H9 (cell line): ENCODE measurements around the gene LRRC26. TPM values are rescaled to one million over a fixed set of nuclear protein-coding genes. Genes with fewer than 3 reads are reported as not detected.

Experiments used
- DNase-seq: peaks from one replicate; pipeline ENCODE4 v3.0.0-alpha.2; 2017
- H2AFZ ChIP-seq: one replicate; pipeline ENCODE4 v1.6.1; 2013; ENCODE audit warnings: mild to moderate bottlenecking, low read length, control low read depth, moderate library complexity
- H2AK5ac ChIP-seq: 2 replicates; pipeline ENCODE4 v1.6.1; 2013; ENCODE audit warnings: low read length, control low read depth, mixed read lengths; ENCODE audit not compliant: insufficient read length
- H2BK120ac ChIP-seq: one replicate; pipeline ENCODE4 v1.6.1; 2013; ENCODE audit warnings: low read depth, mild to moderate bottlenecking, low read length, control low read depth, inconsistent platforms; ENCODE audit not compliant: poor library complexity, severe bottlenecking
- H2BK12ac ChIP-seq: 2 replicates; pipeline ENCODE4 v1.6.1; 2013; ENCODE audit warnings: low read length, control low read depth, mixed read lengths, low read depth; ENCODE audit not compliant: insufficient read length
- H2BK15ac ChIP-seq: 2 replicates; pipeline ENCODE4 v1.6.1; 2013; ENCODE audit warnings: low read depth, low read length, control low read depth
- H2BK20ac ChIP-seq: one replicate; pipeline ENCODE4 v1.6.1; 2013; ENCODE audit warnings: low read depth, mild to moderate bottlenecking, low read length, control low read depth, inconsistent platforms; ENCODE audit not compliant: poor library complexity, severe bottlenecking
- H2BK5ac ChIP-seq: 2 replicates; pipeline ENCODE4 v1.6.1; 2013; ENCODE audit warnings: low read length, control low read depth, mixed read lengths; ENCODE audit not compliant: insufficient read length
- H3K14ac ChIP-seq: 2 replicates; pipeline ENCODE4 v1.6.1; 2013; ENCODE audit warnings: low read length, control low read depth; ENCODE audit not compliant: insufficient read depth
- H3K18ac ChIP-seq: 2 replicates; pipeline ENCODE4 v1.6.1; 2013; ENCODE audit warnings: low read depth, mild to moderate bottlenecking, mixed read lengths, low read length, control low read depth; ENCODE audit not compliant: insufficient read length
- H3K23ac ChIP-seq: 2 replicates; pipeline ENCODE4 v1.6.1; 2013; ENCODE audit warnings: low read length, control low read depth, mixed read lengths, low read depth; ENCODE audit not compliant: insufficient read length
- H3K23me2 ChIP-seq: 2 replicates; pipeline ENCODE4 v1.6.1; 2013; ENCODE audit warnings: low read depth, mild to moderate bottlenecking, mixed read lengths, low read length, control low read depth; ENCODE audit not compliant: insufficient read length, poor library complexity, severe bottlenecking
- H3K27ac ChIP-seq: 2 replicates; pipeline ENCODE4 v1.5.1; 2013; ENCODE audit warnings: low read length, control low read depth, mixed read lengths, low read depth; ENCODE audit not compliant: insufficient read length
- H3K27me3 ChIP-seq: 2 replicates; pipeline ENCODE4 v1.6.1; 2013; ENCODE audit warnings: low read length, control low read depth, inconsistent platforms; ENCODE audit not compliant: insufficient read depth
- H3K4ac ChIP-seq: 2 replicates; pipeline ENCODE4 v1.6.1; 2013; ENCODE audit warnings: low read depth, mild to moderate bottlenecking, control low read depth, inconsistent platforms, low read length, moderate library complexity
- H3K4me1 ChIP-seq: 2 replicates; pipeline ENCODE4 v1.6.1; 2013; ENCODE audit warnings: low read length, control low read depth, inconsistent platforms; ENCODE audit not compliant: insufficient read depth
- H3K4me2 ChIP-seq: 2 replicates; pipeline ENCODE4 v1.6.1; 2013; ENCODE audit warnings: low read length, control low read depth, mixed read lengths; ENCODE audit not compliant: insufficient read length, insufficient read depth
- H3K56ac ChIP-seq: 2 replicates; pipeline ENCODE4 v1.6.1; 2013; ENCODE audit warnings: low read depth, mild to moderate bottlenecking, mixed read lengths, low read length, control low read depth; ENCODE audit not compliant: insufficient read length
- H3K79me1 ChIP-seq: 2 replicates; pipeline ENCODE4 v1.6.1; 2013; ENCODE audit warnings: low read depth, mild to moderate bottlenecking, moderate library complexity, low read length, control low read depth, inconsistent platforms; ENCODE audit not compliant: insufficient read depth, poor library complexity, severe bottlenecking
- H3K79me2 ChIP-seq: 2 replicates; pipeline ENCODE4 v1.6.1; 2013; ENCODE audit warnings: low read length, control low read depth, inconsistent platforms; ENCODE audit not compliant: insufficient read depth
- H3K9ac ChIP-seq: 2 replicates; pipeline ENCODE4 v1.6.1; 2013; ENCODE audit warnings: low read length, control low read depth, mixed read lengths; ENCODE audit not compliant: insufficient read length; ENCODE audit errors: extremely low read depth
- H3K9me3 ChIP-seq: one replicate; pipeline ENCODE4 v1.6.1; 2013; ENCODE audit warnings: low read depth, low read length, inconsistent platforms; ENCODE audit not compliant: control insufficient read depth
- H3T11ph ChIP-seq: one replicate; pipeline ENCODE4 v1.6.1; 2013; ENCODE audit warnings: mild to moderate bottlenecking, low read length, control low read depth, inconsistent platforms
- H4K20me1 ChIP-seq: one replicate; pipeline ENCODE4 v1.6.1; 2013; ENCODE audit not compliant: control insufficient read depth, insufficient read length, insufficient read depth
- H4K5ac ChIP-seq: 2 replicates; pipeline ENCODE4 v1.6.1; 2013; ENCODE audit warnings: low read depth, mild to moderate bottlenecking, mixed read lengths, low read length, control low read depth; ENCODE audit not compliant: insufficient read length
- H4K8ac ChIP-seq: replicated peaks from 2 replicates; pipeline ENCODE4 v1.6.1; 2013; ENCODE audit warnings: low read length, control low read depth, mixed read lengths, low read depth; ENCODE audit not compliant: insufficient read length
- H4K91ac ChIP-seq: 2 replicates; pipeline ENCODE4 v1.6.1; 2013; ENCODE audit warnings: low read depth, mild to moderate bottlenecking, moderate library complexity, mixed read lengths, low read length, control low read depth; ENCODE audit not compliant: insufficient read length
- H3K27ac Mint-ChIP-seq, 3 experiments: 2 replicates in 2 of 3; 3 replicates in 1 of 3; pipeline ENCODE4 v1.8.0; 2020 to 2021; ENCODE audit warnings: mixed read lengths in 3 of 3, mild to moderate bottlenecking in 1 of 3, moderate library complexity in 1 of 3
- H3K27me3 Mint-ChIP-seq: 2 replicates; pipeline ENCODE4 v1.8.0; 2021; ENCODE audit warnings: low read depth, mild to moderate bottlenecking, moderate library complexity, mixed read lengths
- H3K36me3 Mint-ChIP-seq, 3 experiments: 2 replicates in 2 of 3; 3 replicates in 1 of 3; pipeline ENCODE4 v1.8.0; 2020 to 2021; ENCODE audit warnings: low read depth in 3 of 3, mixed read lengths in 3 of 3; ENCODE audit not compliant: insufficient read depth in 1 of 3
- H3K4me1 Mint-ChIP-seq, 2 experiments: 2 replicates each; pipeline ENCODE4 v1.8.0; 2020; ENCODE audit warnings: mixed read lengths in 2 of 2
- H3K4me3 Mint-ChIP-seq, 2 experiments: 2 replicates in 1 of 2; 3 replicates in 1 of 2; pipeline ENCODE4 v1.8.0; 2020 to 2021; ENCODE audit warnings: mild to moderate bottlenecking in 2 of 2, mixed read lengths in 2 of 2, moderate library complexity in 1 of 2
- H3K9me3 Mint-ChIP-seq, 2 experiments: 2 replicates in 1 of 2; 3 replicates in 1 of 2; pipeline ENCODE4 v1.8.0; 2020; ENCODE audit warnings: mild to moderate bottlenecking in 2 of 2, mixed read lengths in 2 of 2, moderate library complexity in 1 of 2
- WGBS: extraction: QIAGEN DNeasy Blood & Tissue Kit; methylation state at CpG from one replicate; pipeline ENCODE4 v1.1.7; 2013; ENCODE audit warnings: missing lambda C conversion rate, low lambda C conversion rate, mixed read lengths; ENCODE audit not compliant: insufficient read length; ENCODE audit errors: extremely low coverage; 5-methylcytosine and 5-hydroxymethylcytosine counted together
- total RNA-seq: library from RNA; stranded (reverse); gene quantifications from 2 replicates; pipeline ENCODE4 v1.2.1, GENCODE V29; 2021
- TF ChIP-seq, protein P1 (sequence below): fragments of 200-600 bp; sonication (generic); conservative IDR thresholded peaks from 3 replicates; pipeline ENCODE4 v1.8.0; 2021; ENCODE audit warnings: antibody characterized with exemption, mild to moderate bottlenecking

Gene LRRC26
- total RNA-seq, 1 experiment from 2014 or later: 0.96 TPM

DNA sequence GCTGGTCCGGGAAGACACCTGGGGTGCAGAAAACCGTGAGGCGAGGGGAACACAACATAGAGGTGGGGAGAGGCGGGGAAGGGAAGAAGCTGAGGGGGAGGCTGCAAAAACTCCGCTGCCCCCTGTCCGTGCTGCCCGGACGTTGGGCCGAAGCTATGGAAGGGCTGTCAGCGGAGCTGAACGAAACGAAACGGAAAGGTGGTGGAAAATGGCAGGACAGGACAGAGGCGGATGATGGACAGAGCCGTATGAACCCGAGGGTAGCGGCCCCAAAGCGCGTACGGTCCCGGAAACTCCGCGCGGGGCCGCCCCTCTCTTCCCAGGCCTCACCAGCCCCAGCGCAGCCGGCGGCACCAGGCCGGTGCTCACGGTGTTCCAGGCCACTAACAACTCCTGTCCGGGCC is 18.2 kb upstream of the LRRC26 start:
- H4K91ac ChIP-seq: no peak overlapping the region
- no peak overlapping the region for H3K27ac ChIP-seq
- Mint-ChIP-seq H3K27ac (peak overlapping the region; percentile 40 to 95 (median 88); a peak in 5 of 7 replicates), H3K4me1 (peaks cover 17 to 22% of the 10 kb centered on the region in 2 experiments), H3K4me3 (peak overlapping the region; percentile 90 to 97), H3K27me3 (no peaks in the 10 kb centered on the region), H3K9me3 (no peaks in the 10 kb centered on the region), H3K36me3 (peaks cover 7 to 56% (median 43%) of the 10 kb centered on the region in 3 experiments; a peak in 6 of 7 replicates)
- H3K4me1 ChIP-seq: peaks cover 5% of the 10 kb centered on the region; the same call in 1 of the 2 replicates
- peak overlapping the region; percentile 82 for H3K4me2 ChIP-seq
- no peaks in the 10 kb centered on the region for H3K9me3 ChIP-seq
- no peak overlapping the region for H3K23ac ChIP-seq
- H2BK120ac ChIP-seq: no peak overlapping the region
- DNase-seq: no peak
- H3K4ac ChIP-seq: no peak overlapping the region
- WGBS: no CpG with 5 or more reads among the region's 31 CpGs
- peak overlapping the region; percentile 37 for H3K18ac ChIP-seq
- no peak overlapping the region for H4K8ac ChIP-seq
- peaks cover 10% of the 10 kb centered on the region; the same call in 1 of the 2 replicates for H3K79me2 ChIP-seq
- H4K20me1 ChIP-seq: peaks cover 2% of the 10 kb centered on the region
- H3K23me2 ChIP-seq: peaks cover 13% of the 10 kb centered on the region
- H3K9ac ChIP-seq: peak overlapping the region; percentile 41
- H3T11ph ChIP-seq: no peak overlapping the region
- H4K5ac ChIP-seq: no peak overlapping the region
- no peak overlapping the region for H2BK12ac ChIP-seq
- TF ChIP-seq, protein P1, sequence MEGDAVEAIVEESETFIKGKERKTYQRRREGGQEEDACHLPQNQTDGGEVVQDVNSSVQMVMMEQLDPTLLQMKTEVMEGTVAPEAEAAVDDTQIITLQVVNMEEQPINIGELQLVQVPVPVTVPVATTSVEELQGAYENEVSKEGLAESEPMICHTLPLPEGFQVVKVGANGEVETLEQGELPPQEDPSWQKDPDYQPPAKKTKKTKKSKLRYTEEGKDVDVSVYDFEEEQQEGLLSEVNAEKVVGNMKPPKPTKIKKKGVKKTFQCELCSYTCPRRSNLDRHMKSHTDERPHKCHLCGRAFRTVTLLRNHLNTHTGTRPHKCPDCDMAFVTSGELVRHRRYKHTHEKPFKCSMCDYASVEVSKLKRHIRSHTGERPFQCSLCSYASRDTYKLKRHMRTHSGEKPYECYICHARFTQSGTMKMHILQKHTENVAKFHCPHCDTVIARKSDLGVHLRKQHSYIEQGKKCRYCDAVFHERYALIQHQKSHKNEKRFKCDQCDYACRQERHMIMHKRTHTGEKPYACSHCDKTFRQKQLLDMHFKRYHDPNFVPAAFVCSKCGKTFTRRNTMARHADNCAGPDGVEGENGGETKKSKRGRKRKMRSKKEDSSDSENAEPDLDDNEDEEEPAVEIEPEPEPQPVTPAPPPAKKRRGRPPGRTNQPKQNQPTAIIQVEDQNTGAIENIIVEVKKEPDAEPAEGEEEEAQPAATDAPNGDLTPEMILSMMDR: no peak
- H3K14ac ChIP-seq: no peak overlapping the region
- no peak overlapping the region for H2BK15ac ChIP-seq
- no peak overlapping the region for H3K56ac ChIP-seq
- no peak overlapping the region for H2AK5ac ChIP-seq
- H3K27me3 ChIP-seq: no peaks in the 10 kb centered on the region
- no peak overlapping the region for H2BK5ac ChIP-seq
- H2BK20ac ChIP-seq: no peak overlapping the region
- H2AFZ ChIP-seq: no peak overlapping the region
- peaks cover 6% of the 10 kb centered on the region for H3K79me1 ChIP-seq
